OCI-LY7 (cell line): ENCODE results near the gene MLPH. TPM values are rescaled to one million over a fixed set of nuclear protein-coding genes. Genes with fewer than 3 reads are reported as not detected.

Source experiments
- BruUV-seq: library from RNA; stranded (reverse); fragments of 400-500 nt; replicated peaks from 2 replicates; lab custom pipeline; 2021; lab: Mats Ljungman, UMichigan
- CTCF ChIA-PET: fragments of 300-600 bp; sonication (Branson Sonifier 250); formaldehyde crosslinking; loops from one replicate; lab custom pipeline; 2022; ENCODE audit warnings: antibody characterized with exemption; ENCODE audit not compliant: unreplicated experiment; lab: Charles Lee
- POLR2A ChIA-PET: fragments of 300-600 bp; sonication (Branson Sonifier 250); formaldehyde crosslinking; loops from one replicate; lab custom pipeline; 2022; ENCODE audit warnings: antibody characterized with exemption; lab: Charles Lee
- DNase-seq: peaks from one replicate; pipeline ENCODE4 v3.0.0-alpha.2; 2015; ENCODE audit warnings: low spot score
- H2AFZ ChIP-seq: fragments of 200-600 bp; sonication (generic), shearing (Covaris generic); 2 replicates; pipeline ENCODE4 v1.6.1; 2014; ENCODE audit warnings: mild to moderate bottlenecking, antibody characterized with exemption, low read length, moderate library complexity
- H3K27ac ChIP-seq: fragments of 200-600 bp; sonication (generic); 2 replicates; pipeline ENCODE4 v1.5.1; 2014; ENCODE audit warnings: mixed run types, low read depth, mild to moderate bottlenecking, moderate library complexity, low read length, inconsistent platforms; ENCODE audit not compliant: poor library complexity, severe bottlenecking
- H3K36me3 ChIP-seq: fragments of 200-600 bp; sonication (generic); 2 replicates; pipeline ENCODE4 v1.6.1; 2014; ENCODE audit warnings: mild to moderate bottlenecking, antibody characterized with exemption, low read length, moderate library complexity, mixed read lengths; ENCODE audit not compliant: insufficient read depth
- H3K4me1 ChIP-seq: fragments of 200-600 bp; sonication (generic); 2 replicates; pipeline ENCODE4 v1.5.1; 2014; ENCODE audit warnings: mild to moderate bottlenecking, low read length; ENCODE audit not compliant: insufficient read depth, poor library complexity, severe bottlenecking
- H3K4me2 ChIP-seq: fragments of 200-600 bp; sonication (generic); 2 replicates; pipeline ENCODE4 v1.6.1; 2014; ENCODE audit warnings: mild to moderate bottlenecking, low read length
- H3K4me3 ChIP-seq: fragments of 200-600 bp; sonication (generic); 2 replicates; pipeline ENCODE4 v1.5.1; 2014; ENCODE audit warnings: mild to moderate bottlenecking, low read depth, low read length; ENCODE audit not compliant: poor library complexity, severe bottlenecking
- H3K79me2 ChIP-seq: fragments of 200-600 bp; sonication (generic); 2 replicates; pipeline ENCODE4 v1.6.1; 2016; ENCODE audit warnings: low read depth, mild to moderate bottlenecking, low read length, moderate library complexity, mixed read lengths; ENCODE audit not compliant: insufficient read depth
- H3K9me2 ChIP-seq: fragments of 200-600 bp; sonication (generic); 2 replicates; pipeline ENCODE4 v1.6.1; 2016; ENCODE audit warnings: mild to moderate bottlenecking, low read length, mixed read lengths; ENCODE audit not compliant: insufficient read depth
- H3K9me3 ChIP-seq: fragments of 200-600 bp; sonication (generic); 2 replicates; pipeline ENCODE4 v1.6.1; 2014; ENCODE audit warnings: mild to moderate bottlenecking, mixed run types, low read length, mixed read lengths
- H4K20me1 ChIP-seq: fragments of 200-600 bp; sonication (generic); 2 replicates; pipeline ENCODE4 v1.6.1; 2014; ENCODE audit warnings: mild to moderate bottlenecking, antibody characterized with exemption, low read length, moderate library complexity, mixed read lengths; ENCODE audit not compliant: insufficient read depth
- CTCF ChIP-seq: fragments of 200-600 bp; sonication (generic); conservative IDR thresholded peaks from 2 replicates; pipeline ENCODE4 v1.5.1; 2014; ENCODE audit warnings: mild to moderate bottlenecking, antibody characterized with exemption, low read length, moderate library complexity, mixed read lengths
- EZH2phosphoT487 ChIP-seq: fragments of 200-600 bp; sonication (generic); IDR thresholded peaks from 2 replicates; pipeline ENCODE4 v1.6.1; 2018; ENCODE audit warnings: low read depth, borderline replicate concordance, mild to moderate bottlenecking, mixed run types, antibody characterized with exemption, low read length, moderate library complexity, mixed read lengths
- intact Hi-C: fragments of 100-400 bp; cut with micrococcal nuclease; formaldehyde crosslinking; loops from one replicate; pipeline ENCODE4 v1.10.0; 2022; ENCODE audit not compliant: unreplicated experiment
- total RNA-seq, 2 experiments: library from RNA; depleted of rRNA in 1 of 2; stranded (reverse); fragments of >200 nt in 1 of 2; shearing (Covaris generic) in 1 of 2; gene quantifications; 2 replicates each; pipeline ENCODE4 v1.2.3, GENCODE V29; 2014 to 2022

The MLPH gene
- total RNA-seq, 2 experiments from 2014 or later, result not detected

DNA sequence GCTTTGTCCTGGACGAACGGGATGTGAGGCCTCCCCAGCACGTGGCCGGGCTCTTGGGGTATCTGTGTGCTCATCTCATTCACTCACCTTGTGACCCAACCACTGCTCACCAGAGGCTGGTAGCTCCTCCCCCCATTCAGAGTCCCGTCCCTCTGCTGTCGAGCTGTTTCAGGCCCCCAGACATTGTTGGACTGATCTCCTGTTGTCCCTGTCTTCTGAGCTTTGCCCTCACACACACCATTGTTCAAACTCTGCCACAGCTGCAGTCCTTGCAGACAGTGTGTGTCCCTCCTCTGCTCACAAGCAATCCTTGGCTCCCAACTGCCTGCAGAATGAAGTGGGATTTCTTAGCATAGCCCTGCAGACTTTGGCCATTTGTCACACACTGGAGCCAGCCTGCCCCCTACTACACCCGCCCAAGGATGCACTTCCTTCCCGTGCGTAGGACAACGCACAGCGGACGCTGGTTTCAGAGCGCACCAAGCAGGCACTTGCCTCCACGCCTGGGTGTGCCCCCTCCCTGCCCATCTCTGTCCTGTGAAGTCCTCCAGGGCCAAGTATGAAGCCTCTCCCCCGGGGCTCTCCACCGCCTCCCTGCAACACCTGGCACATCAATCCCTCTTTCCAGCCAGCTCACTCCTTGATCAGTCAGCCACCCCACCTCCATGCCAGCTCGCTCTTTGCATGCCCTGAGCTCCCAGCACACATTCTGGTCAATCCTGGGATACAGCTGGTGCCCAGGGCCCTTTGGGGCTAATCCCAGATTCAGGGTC is 62.8 kb downstream of the MLPH start:
- intact Hi-C loops, result no loop called here
- POLR2A ChIA-PET, result no interaction called here
- no TSS peak for BruUV-seq

DNA sequence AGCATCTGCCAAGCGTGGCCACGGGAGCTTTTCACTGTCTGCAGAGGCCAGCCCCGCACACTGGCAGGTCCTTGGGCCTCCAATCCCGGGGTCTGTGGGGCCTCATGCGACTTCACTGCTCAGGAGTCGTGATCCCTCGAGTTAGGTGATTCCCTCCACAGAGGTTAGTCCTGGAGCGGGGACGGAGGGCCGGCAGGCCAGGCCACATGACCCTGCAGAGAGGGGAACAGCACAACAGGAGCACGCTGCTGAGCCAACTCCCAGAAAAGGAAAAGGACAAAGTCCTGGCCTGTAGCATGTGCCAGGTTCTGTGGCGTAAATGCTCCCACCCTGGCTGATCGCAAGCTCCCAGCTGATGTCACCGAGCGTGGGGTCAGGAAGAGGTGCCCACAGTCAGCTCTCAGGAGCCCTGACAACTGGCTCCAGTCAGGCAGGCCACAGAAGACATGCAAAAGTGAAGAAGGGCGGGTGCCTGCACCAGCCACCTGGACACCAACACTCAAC is 64.1 kb downstream of the MLPH start:
- no peak overlapping the region for H3K4me2 ChIP-seq

More for the DNA sequence above, 62.8 kb downstream of the MLPH start:
- H3K4me1 ChIP-seq, result no peaks in the 10 kb centered on the region
- CTCF ChIA-PET, result no interaction called here
- H2AFZ ChIP-seq, result no peak overlapping the region
- no peak overlapping the region for H3K4me2 ChIP-seq
- no peak overlapping the region for H3K27ac ChIP-seq
- no peaks in the 10 kb centered on the region for H3K79me2 ChIP-seq
- H3K9me2 ChIP-seq, result no peaks in the 10 kb centered on the region
- H3K4me3 ChIP-seq, result no peak overlapping the region
- TF ChIP-seq EZH2phosphoT487 (no peak), CTCF (no peak)
- no peaks in the 10 kb centered on the region for H3K9me3 ChIP-seq
- no peaks in the 10 kb centered on the region for H4K20me1 ChIP-seq
- DNase-seq, result no peak
- H3K36me3 ChIP-seq, result no peaks in the 10 kb centered on the region

More for the DNA sequence above, 64.1 kb downstream of the MLPH start:
- no peak for TF ChIP-seq EZH2phosphoT487
- no peak for TF ChIP-seq CTCF
- no peak overlapping the region for H3K4me3 ChIP-seq
- POLR2A ChIA-PET, result no interaction called here
- H3K27ac ChIP-seq, result no peak overlapping the region
- H3K79me2 ChIP-seq, result no peaks in the 10 kb centered on the region
- no peaks in the 10 kb centered on the region for H3K4me1 ChIP-seq
- H3K9me2 ChIP-seq, result no peaks in the 10 kb centered on the region
- intact Hi-C loops, result no loop called here
- no peaks in the 10 kb centered on the region for H4K20me1 ChIP-seq
- no peak for DNase-seq
- no peak overlapping the region for H2AFZ ChIP-seq
- no peaks in the 10 kb centered on the region for H3K36me3 ChIP-seq
- peaks cover 5% of the 10 kb centered on the region for H3K9me3 ChIP-seq
- no TSS peak for BruUV-seq
- CTCF ChIA-PET, result no interaction called here
